ENCODE results near the gene DPY30. TPM values are rescaled to one million over a fixed set of nuclear protein-coding genes. Genes with fewer than 3 reads are reported as not detected.

Gene DPY30
- total and polyA plus RNA-seq, 12 donors, result 35.1 to 57.8 (median 43.6) TPM

GRCh38 chr2:32005371-32005976 is 34.1 kb downstream of the DPY30 start:
- Histone ChIP-seq H3K4me3 (no peak overlapping the region), H3K9me3 (no peaks in the 10 kb centered on the region), H3K27ac (no peak overlapping the region), H3K4me1 (peaks cover 0 to 41% (median 23%) of the 10 kb centered on the region in 9 donors), H3K36me3 (no peaks in the 10 kb centered on the region), H3K27me3 (no peaks in the 10 kb centered on the region)
- 94 to 99% methylated on average over 2 of the region's 2 CpGs for WGBS, 2 donors
- ATAC-seq, result no peak
- TF ChIP-seq CTCF (IDR thresholded peaks at IDR 0.05), result no peak
- intact Hi-C loops (cut with DNase I), result loop anchor here in 1 of 10 donors (10.0 kb wide), 1 partner anchor 159 kb away; the partner anchor contains the start of gene SLC30A6
- no peak for DNase-seq

GRCh38 chr2:32003791-32004190 is 35.8 kb downstream of the DPY30 start:
- no peak overlapping the region for H3K27ac ChIP-seq
- no peak for TF ChIP-seq CTCF (IDR thresholded peaks at IDR 0.05)
- H3K36me3 ChIP-seq, result no peaks in the 10 kb centered on the region
- DNase-seq, result no peak
- intact Hi-C loops (cut with DNase I), result loop anchor here in 1 of 10 donors (10.0 kb wide), 1 partner anchor 161 kb away; the partner anchor contains the start of gene SLC30A6
- no peaks in the 10 kb centered on the region for H3K27me3 ChIP-seq
- ATAC-seq, result no peak
- no peak overlapping the region for H3K4me3 ChIP-seq
- WGBS, 2 donors, result 98 to 100% methylated on average over 2 of the region's 2 CpGs
- no peaks in the 10 kb centered on the region for H3K9me3 ChIP-seq
- H3K4me1 ChIP-seq, result peaks cover 0 to 38% (median 17%) of the 10 kb centered on the region in 9 donors

- Histone ChIP-seq H3K4me3 (no peak overlapping the region), H3K36me3 (no peaks in the 10 kb centered on the region), H3K27me3 (no peaks in the 10 kb centered on the region), H3K9me3 (no peaks in the 10 kb centered on the region), H3K27ac (no peak overlapping the region), H3K4me1 (peaks cover 0 to 40% (median 7%) of the 10 kb centered on the region in 9 donors)
- intact Hi-C loops (cut with DNase I), result loop anchor here in 1 of 10 donors (10.0 kb wide), 1 partner anchor 162 kb away; the partner anchor contains the start of gene SLC30A6
- DNase-seq, result no peak
- no peak for ATAC-seq
- 92% methylated on average over 3 of the region's 3 CpGs for WGBS, 2 donors
- TF ChIP-seq CTCF (IDR thresholded peaks at IDR 0.05), result no peak
Measured at GRCh38 chr2:32002406-32002805, 37.2 kb downstream of the DPY30 start.

- Histone ChIP-seq H3K9me3 (no peaks in the 10 kb centered on the region), H3K36me3 (no peaks in the 10 kb centered on the region), H3K4me1 (peaks cover 0 to 31% (median 4%) of the 10 kb centered on the region in 9 donors), H3K27me3 (no peaks in the 10 kb centered on the region), H3K27ac (no peak overlapping the region), H3K4me3 (no peak overlapping the region)
- intact Hi-C loops (cut with DNase I), result no loop called here
- no peak for TF ChIP-seq CTCF (IDR thresholded peaks at IDR 0.05)
- 96 to 97% methylated on average over 4 of the region's 4 CpGs for WGBS, 2 donors
- no peak for ATAC-seq
- DNase-seq, result no peak
Measured at GRCh38 chr2:31999438-31999837, 40.2 kb downstream of the DPY30 start.

Measured in heart right ventricle (tissue), 16 donors.